HCT116 (cell line): ENCODE measurements around the gene LDLRAD4. TPM values are rescaled to one million over a fixed set of nuclear protein-coding genes. Genes with fewer than 3 reads are reported as not detected.

ENCODE experiments used
- ATAC-seq: fragments of 200-7000 bp; cut with Tn5 transposase; 2 replicates; pipeline ENCODE4 v1.9.1; 2020; ENCODE audit warnings: mild to moderate bottlenecking, moderate library complexity
- BruUV-seq: library from RNA; stranded (reverse); fragments of 400-500 nt; replicated peaks from 2 replicates; lab custom pipeline; 2021; lab: Mats Ljungman, UMichigan
- CTCF ChIA-PET: fragments of 300-600 bp; sonication (Branson Sonifier 250); formaldehyde crosslinking; loops from one replicate; lab custom pipeline; 2021; ENCODE audit warnings: antibody characterized with exemption; lab: Charles Lee
- POLR2A ChIA-PET: fragments of 300-600, 350-600 bp; sonication (Branson Sonifier 250); formaldehyde crosslinking; loops from one replicate; lab custom pipeline; 2021; ENCODE audit warnings: antibody characterized with exemption; lab: Charles Lee
- RAD21 ChIA-PET, 2 experiments: fragments of 300-600 bp; sonication (Branson Sonifier 250); formaldehyde crosslinking; loops; one replicate each; lab custom pipeline; 2023; ENCODE audit warnings: low total read pairs in 2 of 2; ENCODE audit not compliant: uncharacterized antibody in 2 of 2, unreplicated experiment in 2 of 2, low non-redundant PET in 1 of 2; lab: Charles Lee
- DNase-seq: peaks from one replicate; pipeline ENCODE4 v3.0.0-alpha.2; 2010; ENCODE audit warnings: low read depth, low spot score
- H2AFZ ChIP-seq: fragments of 200-600 bp; shearing (Covaris generic), sonication (generic); 2 replicates; pipeline ENCODE4 v1.6.1; 2017; ENCODE audit warnings: low read depth, mixed run types, mixed read lengths, antibody characterized with exemption, low read length; ENCODE audit not compliant: poor library complexity, severe bottlenecking
- H3K27ac ChIP-seq: 2 replicates; pipeline ENCODE4 v1.5.1; 2012; ENCODE audit warnings: low read depth, low read length
- H3K27me3 ChIP-seq: fragments of 200-600 bp; sonication (generic); 2 replicates; pipeline ENCODE4 v1.6.1; 2016; ENCODE audit warnings: mixed run types, low read length, mixed read lengths; ENCODE audit not compliant: insufficient read depth
- H3K36me3 ChIP-seq, 2 experiments: fragments of 200-500 bp in 1 of 2; fragments of 200-600 bp in 1 of 2; sonication (Bioruptor generic) in 1 of 2; sonication (generic) in 1 of 2; 2 replicates each; pipeline versions ENCODE4 v1.5.1 to v1.6.1; 2014 to 2016; ENCODE audit warnings: low read length in 2 of 2, inconsistent platforms in 1 of 2, mixed read lengths in 1 of 2, mixed run types in 1 of 2; ENCODE audit not compliant: insufficient read depth in 2 of 2, control insufficient read depth in 1 of 2
- H3K4me1 ChIP-seq, 2 experiments: fragments of 200-600 bp in 1 of 2; sonication (generic) in 1 of 2; 2 replicates each; pipeline versions ENCODE4 v1.5.1 to v1.6.1; 2012 to 2017; ENCODE audit warnings: low read length in 2 of 2, inconsistent platforms in 1 of 2, mild to moderate bottlenecking in 1 of 2, mixed read lengths in 1 of 2, mixed run types in 1 of 2, moderate library complexity in 1 of 2; ENCODE audit not compliant: insufficient read depth in 2 of 2, control insufficient read depth in 1 of 2
- H3K4me2 ChIP-seq: fragments of 200-600 bp; sonication (generic); 2 replicates; pipeline ENCODE4 v1.6.1; 2017; ENCODE audit warnings: mixed run types, low read length, mixed read lengths
- H3K4me3 ChIP-seq, 2 experiments: fragments of 200-600 bp in 1 of 2; sonication (generic) in 1 of 2; replicated peaks in 1 of 2; 2 replicates each; pipeline ENCODE4 v1.5.1; 2011 to 2016; ENCODE audit warnings: low read length in 2 of 2, control low read depth in 1 of 2, low read depth in 1 of 2, mild to moderate bottlenecking in 1 of 2, mixed read lengths in 1 of 2, mixed run types in 1 of 2
- H3K79me2 ChIP-seq: fragments of 200-600 bp; sonication (generic); 2 replicates; pipeline ENCODE4 v1.6.1; 2017; ENCODE audit warnings: mild to moderate bottlenecking, mixed run types, low read length, moderate library complexity, mixed read lengths; ENCODE audit not compliant: insufficient read depth
- H3K9ac ChIP-seq: fragments of 200-600 bp; sonication (generic); 2 replicates; pipeline ENCODE4 v1.6.1; 2016; ENCODE audit warnings: low read length, mixed read lengths
- H3K9me2 ChIP-seq: fragments of 200-600 bp; sonication (generic), shearing (Covaris generic); 2 replicates; pipeline ENCODE4 v1.6.1; 2017; ENCODE audit warnings: mixed run types, mild to moderate bottlenecking, moderate library complexity; ENCODE audit not compliant: insufficient read depth
- H3K9me3 ChIP-seq, 2 experiments: fragments of 200-500 bp in 1 of 2; fragments of 200-600 bp in 1 of 2; sonication (Bioruptor generic) in 1 of 2; sonication (generic) in 1 of 2; 2 replicates each; pipeline ENCODE4 v1.6.1; 2014 to 2017; ENCODE audit warnings: low read length in 2 of 2, mixed read lengths in 2 of 2, inconsistent platforms in 1 of 2, low read depth in 1 of 2, mild to moderate bottlenecking in 1 of 2, mixed run types in 1 of 2, moderate library complexity in 1 of 2; ENCODE audit not compliant: control insufficient read depth in 1 of 2, insufficient read depth in 1 of 2
- H4K20me1 ChIP-seq: fragments of 200-600 bp; sonication (generic), shearing (Covaris generic); 2 replicates; pipeline ENCODE4 v1.6.1; 2017; ENCODE audit warnings: mixed run types, mild to moderate bottlenecking, moderate library complexity; ENCODE audit not compliant: insufficient read depth
- CEBPB ChIP-seq: IDR thresholded peaks from 2 replicates; pipeline ENCODE4 v1.6.1; 2012; ENCODE audit warnings: low read depth
- EGR1 ChIP-seq: IDR thresholded peaks from 2 replicates; pipeline ENCODE4 v1.6.1; 2012; ENCODE audit warnings: low read depth
- ELF1 ChIP-seq: IDR thresholded peaks from 2 replicates; pipeline ENCODE4 v1.6.1; 2012; ENCODE audit warnings: low read depth, borderline replicate concordance
- FOSL1 ChIP-seq: IDR thresholded peaks from 2 replicates; pipeline ENCODE4 v1.6.1; 2012; ENCODE audit warnings: low read depth
- JUND ChIP-seq: IDR thresholded peaks from 2 replicates; pipeline ENCODE4 v1.6.1; 2012
- POLR2A ChIP-seq: IDR thresholded peaks from 2 replicates; pipeline ENCODE4 v1.7.0; 2011; ENCODE audit warnings: borderline replicate concordance; ENCODE audit not compliant: insufficient read depth, insufficient read length; ENCODE audit errors: extremely low read depth
- POLR2AphosphoS5 ChIP-seq: IDR thresholded peaks from 2 replicates; pipeline ENCODE4 v1.6.1; 2011; ENCODE audit warnings: mild to moderate bottlenecking, low read depth, low read length, moderate library complexity
- SIN3A ChIP-seq: IDR thresholded peaks from 2 replicates; pipeline ENCODE4 v1.6.1; 2012; ENCODE audit warnings: low read depth
- SRF ChIP-seq: IDR thresholded peaks from 2 replicates; pipeline ENCODE4 v1.6.1; 2012; ENCODE audit warnings: low read depth
- YY1 ChIP-seq: IDR thresholded peaks from 2 replicates; pipeline ENCODE4 v1.6.1; 2011; ENCODE audit warnings: low read length, low read depth, moderate library complexity, mild to moderate bottlenecking; ENCODE audit not compliant: insufficient replicate concordance; ENCODE audit errors: extremely low read depth
- ZFX ChIP-seq: fragments of 450-650 bp; IDR thresholded peaks from 2 replicates; pipeline ENCODE4 v1.6.1; 2017
- ZNF274 ChIP-seq: fragments of 200-500 bp; sonication (Bioruptor generic); IDR thresholded peaks from 2 replicates; pipeline ENCODE4 v1.6.1; 2014; ENCODE audit warnings: mild to moderate bottlenecking, low read depth, low read length, inconsistent platforms
- intact Hi-C: fragments of 100-400 bp; cut with micrococcal nuclease; formaldehyde crosslinking; loops from 2 replicates; pipeline ENCODE4 v1.10.0; 2022
- total RNA-seq: library from RNA; stranded (reverse); gene quantifications from one replicate; pipeline ENCODE4 v1.2.1, GENCODE V29; 2021; ENCODE audit not compliant: unreplicated experiment
- TF ChIP-seq, protein P1 (sequence below), 3 experiments: fragments of 200-600 bp in 1 of 3; sonication (generic) in 1 of 3; IDR thresholded peaks in 2 of 3; conservative IDR thresholded peaks in 1 of 3; 2 replicates each; pipeline ENCODE4 v1.5.1; 2012 to 2017; ENCODE audit warnings: low read depth in 2 of 3, low read length in 2 of 3, antibody characterized with exemption in 1 of 3, borderline replicate concordance in 1 of 3, control low read depth in 1 of 3, mild to moderate bottlenecking in 1 of 3, mixed read lengths in 1 of 3, mixed run types in 1 of 3, moderate library complexity in 1 of 3; ENCODE audit not compliant: insufficient read depth in 1 of 3
- TF ChIP-seq, protein P2 (sequence below): IDR thresholded peaks from 2 replicates; pipeline ENCODE4 v1.6.1; 2012
- TF ChIP-seq, protein P3 (sequence below): IDR thresholded peaks from 2 replicates; pipeline ENCODE4 v1.6.1; 2012; ENCODE audit warnings: low read depth

The LDLRAD4 gene
- total RNA-seq, 1 experiment from 2014 or later, result 1.2 TPM

DNA sequence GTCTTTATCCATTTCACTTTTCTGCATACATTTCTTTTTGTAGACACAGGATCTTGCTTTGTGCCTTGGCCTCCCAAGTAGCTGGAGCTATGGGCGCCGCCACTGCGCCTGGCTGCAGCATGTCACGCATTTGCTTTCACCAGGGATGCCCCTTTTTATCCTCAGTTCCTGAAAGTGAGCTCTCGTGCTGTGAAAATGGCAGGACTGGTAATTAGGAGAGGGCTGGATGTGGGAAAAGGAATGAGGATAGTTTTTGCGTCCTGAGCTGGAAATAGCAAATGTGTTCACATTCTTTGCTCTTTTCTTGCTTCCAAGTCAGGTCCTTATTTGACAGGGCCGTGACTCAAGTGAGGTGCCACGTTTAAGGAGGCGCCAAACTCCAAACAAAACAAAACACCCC is 104.6 kb downstream of the LDLRAD4 start (continued):
- TF ChIP-seq YY1 (no peak), JUND (no peak), CEBPB (no peak), ZNF274 (no peak), SRF (no peak), FOSL1 (no peak)
- TF ChIP-seq, protein P1, sequence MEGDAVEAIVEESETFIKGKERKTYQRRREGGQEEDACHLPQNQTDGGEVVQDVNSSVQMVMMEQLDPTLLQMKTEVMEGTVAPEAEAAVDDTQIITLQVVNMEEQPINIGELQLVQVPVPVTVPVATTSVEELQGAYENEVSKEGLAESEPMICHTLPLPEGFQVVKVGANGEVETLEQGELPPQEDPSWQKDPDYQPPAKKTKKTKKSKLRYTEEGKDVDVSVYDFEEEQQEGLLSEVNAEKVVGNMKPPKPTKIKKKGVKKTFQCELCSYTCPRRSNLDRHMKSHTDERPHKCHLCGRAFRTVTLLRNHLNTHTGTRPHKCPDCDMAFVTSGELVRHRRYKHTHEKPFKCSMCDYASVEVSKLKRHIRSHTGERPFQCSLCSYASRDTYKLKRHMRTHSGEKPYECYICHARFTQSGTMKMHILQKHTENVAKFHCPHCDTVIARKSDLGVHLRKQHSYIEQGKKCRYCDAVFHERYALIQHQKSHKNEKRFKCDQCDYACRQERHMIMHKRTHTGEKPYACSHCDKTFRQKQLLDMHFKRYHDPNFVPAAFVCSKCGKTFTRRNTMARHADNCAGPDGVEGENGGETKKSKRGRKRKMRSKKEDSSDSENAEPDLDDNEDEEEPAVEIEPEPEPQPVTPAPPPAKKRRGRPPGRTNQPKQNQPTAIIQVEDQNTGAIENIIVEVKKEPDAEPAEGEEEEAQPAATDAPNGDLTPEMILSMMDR (IDR thresholded peaks at IDR 0.05 in 2 of 3, conservative IDR thresholded peaks at IDR 0.05 in 1 of 3; ENCODE audit: borderline replicate concordance in 1 of 3, insufficient read depth in 1 of 3, low read depth in 2 of 3, low read length in 2 of 3), result no peak

DNA sequence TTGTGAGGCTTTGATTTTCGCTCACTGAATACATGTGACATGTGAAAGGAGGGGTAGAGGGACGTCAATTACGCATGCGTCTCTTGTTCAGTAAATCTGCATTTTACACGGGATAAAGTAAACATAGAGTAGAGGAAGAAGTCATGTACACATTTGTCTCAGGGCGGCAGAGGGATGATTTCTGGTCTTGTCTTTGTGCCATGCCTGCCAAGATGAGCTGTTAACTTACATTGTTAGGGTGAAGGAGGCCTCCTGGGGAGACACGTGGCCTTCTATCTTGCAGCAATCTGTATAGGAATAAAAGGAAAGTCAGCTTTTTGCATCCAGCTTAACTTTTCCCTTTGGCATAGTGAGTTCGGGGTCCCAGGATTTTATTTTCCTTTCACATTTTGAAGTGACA is 106.3 kb downstream of the LDLRAD4 start:
- no peak overlapping the region for H3K4me3 ChIP-seq
- no peak overlapping the region for H3K9ac ChIP-seq
- no TSS peak for BruUV-seq
- H3K27ac ChIP-seq, result no peak overlapping the region
- no peaks in the 10 kb centered on the region for H3K9me3 ChIP-seq
- ChIA-PET CTCF (no interaction called here), RAD21 (no interaction called here)
- no peak overlapping the region for H2AFZ ChIP-seq
- DNase-seq, result no peak
- intact Hi-C loops, result no loop called here
- ATAC-seq, result no peak
- no peaks in the 10 kb centered on the region for H3K79me2 ChIP-seq
- no peaks in the 10 kb centered on the region for H3K27me3 ChIP-seq
- H4K20me1 ChIP-seq, result no peaks in the 10 kb centered on the region
- H3K4me1 ChIP-seq, result no peaks in the 10 kb centered on the region
- no peaks in the 10 kb centered on the region for H3K36me3 ChIP-seq
- no peaks in the 10 kb centered on the region for H3K9me2 ChIP-seq
- TF ChIP-seq ZNF274, result no peak
- no peak for TF ChIP-seq SIN3A
- TF ChIP-seq JUND, result no peak
- TF ChIP-seq, protein P2, sequence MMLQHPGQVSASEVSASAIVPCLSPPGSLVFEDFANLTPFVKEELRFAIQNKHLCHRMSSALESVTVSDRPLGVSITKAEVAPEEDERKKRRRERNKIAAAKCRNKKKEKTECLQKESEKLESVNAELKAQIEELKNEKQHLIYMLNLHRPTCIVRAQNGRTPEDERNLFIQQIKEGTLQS, result no peak
- TF ChIP-seq ZFX, result no peak
- no peak for TF ChIP-seq ELF1
- TF ChIP-seq, protein P3, sequence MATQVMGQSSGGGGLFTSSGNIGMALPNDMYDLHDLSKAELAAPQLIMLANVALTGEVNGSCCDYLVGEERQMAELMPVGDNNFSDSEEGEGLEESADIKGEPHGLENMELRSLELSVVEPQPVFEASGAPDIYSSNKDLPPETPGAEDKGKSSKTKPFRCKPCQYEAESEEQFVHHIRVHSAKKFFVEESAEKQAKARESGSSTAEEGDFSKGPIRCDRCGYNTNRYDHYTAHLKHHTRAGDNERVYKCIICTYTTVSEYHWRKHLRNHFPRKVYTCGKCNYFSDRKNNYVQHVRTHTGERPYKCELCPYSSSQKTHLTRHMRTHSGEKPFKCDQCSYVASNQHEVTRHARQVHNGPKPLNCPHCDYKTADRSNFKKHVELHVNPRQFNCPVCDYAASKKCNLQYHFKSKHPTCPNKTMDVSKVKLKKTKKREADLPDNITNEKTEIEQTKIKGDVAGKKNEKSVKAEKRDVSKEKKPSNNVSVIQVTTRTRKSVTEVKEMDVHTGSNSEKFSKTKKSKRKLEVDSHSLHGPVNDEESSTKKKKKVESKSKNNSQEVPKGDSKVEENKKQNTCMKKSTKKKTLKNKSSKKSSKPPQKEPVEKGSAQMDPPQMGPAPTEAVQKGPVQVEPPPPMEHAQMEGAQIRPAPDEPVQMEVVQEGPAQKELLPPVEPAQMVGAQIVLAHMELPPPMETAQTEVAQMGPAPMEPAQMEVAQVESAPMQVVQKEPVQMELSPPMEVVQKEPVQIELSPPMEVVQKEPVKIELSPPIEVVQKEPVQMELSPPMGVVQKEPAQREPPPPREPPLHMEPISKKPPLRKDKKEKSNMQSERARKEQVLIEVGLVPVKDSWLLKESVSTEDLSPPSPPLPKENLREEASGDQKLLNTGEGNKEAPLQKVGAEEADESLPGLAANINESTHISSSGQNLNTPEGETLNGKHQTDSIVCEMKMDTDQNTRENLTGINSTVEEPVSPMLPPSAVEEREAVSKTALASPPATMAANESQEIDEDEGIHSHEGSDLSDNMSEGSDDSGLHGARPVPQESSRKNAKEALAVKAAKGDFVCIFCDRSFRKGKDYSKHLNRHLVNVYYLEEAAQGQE, result no peak
- TF ChIP-seq CEBPB, result no peak
- no peak for TF ChIP-seq FOSL1
- TF ChIP-seq POLR2A, result no peak
- TF ChIP-seq EGR1, result no peak
- TF ChIP-seq YY1, result no peak
- no peak for TF ChIP-seq POLR2AphosphoS5
- TF ChIP-seq, all 23 proteins: peak for 0
- POLR2A ChIA-PET, result no interaction called here
- H3K4me2 ChIP-seq, result no peak overlapping the region
